Lower leg skin (tissue), 3 donors: ENCODE measurements around the gene PDE8A.

Experiments used
- CTCF ChIP-seq, 3 donors: fragments of 450-650 bp; IDR thresholded peaks; one replicate each; pipeline ENCODE4 v1.5.1; 2016; ENCODE audit warnings: antibody characterized with exemption in 3 of 3, mild to moderate bottlenecking in 3 of 3, moderate library complexity in 2 of 3
- POLR2A ChIP-seq, 2 donors: fragments of 450-650 bp; IDR thresholded peaks; one replicate each; pipeline ENCODE4 v1.6.1; 2016 to 2017; ENCODE audit warnings: antibody characterized with exemption in 2 of 2, mild to moderate bottlenecking in 1 of 2, moderate library complexity in 1 of 2

- no peak for TF ChIP-seq CTCF (IDR thresholded peaks at IDR 0.05)
- no peak for TF ChIP-seq POLR2A (IDR thresholded peaks at IDR 0.05)
These were observed 113.9 kb downstream of the PDE8A start for GRCh38 chr15:85095566-85095965.
